Suppressor macrophage (primary cell): ENCODE measurements around the gene MEF2A.

Source experiments
- DNase-seq, 4 experiments: peaks; one replicate each; pipeline ENCODE4 v3.0.0-alpha.2; 2020 to 2022

MEF2A gene

GRCh38 chr15:99606646-99607045 lies 40.9 kb downstream of the MEF2A start:
- no peak for DNase-seq

- DNase-seq: no peak
These were observed 47.7 kb downstream of the MEF2A start for GRCh38 chr15:99613481-99613880.

GRCh38 chr15:99613887-99614647 lies 48.3 kb downstream of the MEF2A start:
- DNase-seq: peak; percentile 26 to 70 (median 48)

GRCh38 chr15:99614749-99615288 lies 49.0 kb downstream of the MEF2A start:
- peak; percentile 28 to 68 (median 52) for DNase-seq

GRCh38 chr15:99615460-99615859 lies 49.7 kb downstream of the MEF2A start:
- no peak for DNase-seq

- no peak for DNase-seq
These were observed 50.3 kb downstream of the MEF2A start for GRCh38 chr15:99616129-99616528.

GRCh38 chr15:99616773-99617342 lies 51.1 kb downstream of the MEF2A start:
- DNase-seq: no peak

GRCh38 chr15:99618941-99619411 lies 53.2 kb downstream of the MEF2A start:
- DNase-seq: no peak

- DNase-seq: peak in 2 of 4 experiments; percentile 25 to 36
These were observed 53.9 kb downstream of the MEF2A start for GRCh38 chr15:99619712-99620111.

- DNase-seq: no peak
These were observed 54.4 kb downstream of the MEF2A start for GRCh38 chr15:99620178-99620577.

- no peak for DNase-seq
These were observed 56.0 kb downstream of the MEF2A start for GRCh38 chr15:99621767-99622166.

- DNase-seq: no peak
These were observed 62.7 kb downstream of the MEF2A start for GRCh38 chr15:99628374-99629001.

GRCh38 chr15:99630607-99631131 lies 64.9 kb downstream of the MEF2A start:
- DNase-seq: no peak

- peak; percentile 68 to 87 (median 79) for DNase-seq
These were observed 65.5 kb downstream of the MEF2A start for GRCh38 chr15:99631255-99631654.

- no peak for DNase-seq
These were observed 66.7 kb downstream of the MEF2A start for GRCh38 chr15:99632521-99632920.

GRCh38 chr15:99633655-99634054 lies 67.9 kb downstream of the MEF2A start:
- no peak for DNase-seq

GRCh38 chr15:99634576-99634975 lies 68.8 kb downstream of the MEF2A start:
- no peak for DNase-seq

GRCh38 chr15:99635145-99635544 lies 69.4 kb downstream of the MEF2A start:
- DNase-seq: no peak

GRCh38 chr15:99635794-99636193 lies 70.0 kb downstream of the MEF2A start:
- no peak for DNase-seq

- DNase-seq: no peak
These were observed 79.2 kb downstream of the MEF2A start for GRCh38 chr15:99644913-99645542.

GRCh38 chr15:99645543-99645935 lies 79.8 kb downstream of the MEF2A start:
- no peak for DNase-seq

GRCh38 chr15:99645951-99646350 lies 80.2 kb downstream of the MEF2A start:
- DNase-seq: no peak
